Hepatocyte (in vitro differentiated cells): ENCODE data around the gene ACD. TPM values are rescaled to one million over a fixed set of nuclear protein-coding genes. Genes with fewer than 3 reads are reported as not detected.

Experiments
- DNase-seq: peaks from one replicate; pipeline ENCODE4 v3.0.0-alpha.2; 2016; ENCODE audit warnings: low spot score
- H2AFZ ChIP-seq: fragments of 200-600 bp; sonication (generic); 2 replicates; pipeline ENCODE4 v1.6.0; 2016; ENCODE audit warnings: antibody characterized with exemption, mild to moderate bottlenecking
- H3K27ac ChIP-seq: fragments of 200-600 bp; sonication (generic); 2 replicates; pipeline ENCODE4 v1.5.1; 2016; ENCODE audit warnings: mild to moderate bottlenecking
- H3K27me3 ChIP-seq: fragments of 200-600 bp; sonication (generic); 2 replicates; pipeline ENCODE4 v1.6.1; 2016
- H3K36me3 ChIP-seq: fragments of 200-600 bp; sonication (generic); replicated peaks from 2 replicates; pipeline ENCODE4 v1.5.1; 2016; ENCODE audit warnings: low read depth; ENCODE audit not compliant: insufficient read depth
- H3K4me1 ChIP-seq: fragments of 200-600 bp; sonication (generic); 2 replicates; pipeline ENCODE4 v1.5.1; 2016; ENCODE audit warnings: mild to moderate bottlenecking, moderate library complexity; ENCODE audit not compliant: insufficient read depth
- H3K4me2 ChIP-seq: fragments of 200-600 bp; sonication (generic); 2 replicates; pipeline ENCODE4 v1.6.0; 2016
- H3K4me3 ChIP-seq: fragments of 200-600 bp; sonication (generic); 2 replicates; pipeline ENCODE4 v1.5.1; 2016; ENCODE audit warnings: mild to moderate bottlenecking
- H3K79me2 ChIP-seq: fragments of 200-600 bp; sonication (generic); 2 replicates; pipeline ENCODE4 v1.6.0; 2017; ENCODE audit warnings: mild to moderate bottlenecking
- H3K9me2 ChIP-seq: fragments of 200-600 bp; sonication (generic); replicated peaks from 2 replicates; pipeline ENCODE4 v1.6.0; 2017; ENCODE audit warnings: mild to moderate bottlenecking; ENCODE audit not compliant: insufficient read depth
- H3K9me3 ChIP-seq: fragments of 200-600 bp; sonication (generic); 2 replicates; pipeline ENCODE4 v1.5.1; 2016; ENCODE audit warnings: low read depth, mild to moderate bottlenecking
- H4K20me1 ChIP-seq: fragments of 200-600 bp; sonication (generic); 2 replicates; pipeline ENCODE4 v1.6.0; 2016; ENCODE audit warnings: mild to moderate bottlenecking; ENCODE audit not compliant: insufficient read depth, poor library complexity, severe bottlenecking
- CTCF ChIP-seq: fragments of 200-600 bp; sonication (generic); IDR thresholded peaks from 2 replicates; pipeline ENCODE4 v1.5.1; 2016; ENCODE audit warnings: antibody characterized with exemption, mild to moderate bottlenecking; ENCODE audit not compliant: poor library complexity
- EZH2 ChIP-seq: fragments of 200-600 bp; sonication (generic); IDR thresholded peaks from 2 replicates; pipeline ENCODE4 v1.6.1; 2016; ENCODE audit warnings: antibody characterized with exemption, mild to moderate bottlenecking, borderline replicate concordance
- EZH2phosphoT487 ChIP-seq: fragments of 200-600 bp; sonication (generic); IDR thresholded peaks from one replicate; pipeline ENCODE4 v1.6.1; 2018; ENCODE audit warnings: antibody characterized with exemption, mild to moderate bottlenecking, low read depth, moderate library complexity; ENCODE audit not compliant: unreplicated experiment, severe bottlenecking
- WGBS: methylation state at CpG from one replicate; pipeline ENCODE4 v1.1.6; 2016; ENCODE audit warnings: low lambda C conversion rate; ENCODE audit errors: missing lambda C conversion rate; 5-methylcytosine and 5-hydroxymethylcytosine counted together
- polyA plus RNA-seq: library from polyadenylated mRNA; unstranded; fragments of >200 nt; fragmentation: Nextera tagmentation; extraction: Ambion mirVana; gene quantifications from 2 replicates; pipeline ENCODE4 v1.2.1, GENCODE V29; 2016
- total RNA-seq: library from RNA; depleted of rRNA; stranded (reverse); fragments of >200 nt; gene quantifications from 2 replicates; pipeline ENCODE4 v1.2.3, GENCODE V29; 2014

ACD gene
- total and polyA plus RNA-seq, 2 experiments from 2014 or later: 18.5 to 26.3 TPM

GRCh38 chr16:67651847-67652246, 8.2 kb downstream of the ACD start:
- no peak overlapping the region for H3K4me2 ChIP-seq
- no peaks in the 10 kb centered on the region for H3K9me2 ChIP-seq
- H3K9me3 ChIP-seq: no peaks in the 10 kb centered on the region
- H3K79me2 ChIP-seq: no peaks in the 10 kb centered on the region
- no peak overlapping the region for H3K27ac ChIP-seq
- H2AFZ ChIP-seq: no peak overlapping the region
- H3K4me3 ChIP-seq: no peak overlapping the region
- peaks cover 7% of the 10 kb centered on the region for H3K4me1 ChIP-seq
- H3K36me3 ChIP-seq: no peaks in the 10 kb centered on the region
- TF ChIP-seq CTCF (no peak), EZH2 (no peak), EZH2phosphoT487 (no peak)
- DNase-seq: no peak
- peaks cover 47% of the 10 kb centered on the region for H3K27me3 ChIP-seq
- H4K20me1 ChIP-seq: no peaks in the 10 kb centered on the region
- WGBS: 92% methylated on average over 4 of the region's 4 CpGs

GRCh38 chr16:67651039-67651438, 9.0 kb downstream of the ACD start:
- 90% methylated on average over 7 of the region's 7 CpGs for WGBS

GRCh38 chr16:67650023-67650422, 10.0 kb downstream of the ACD start:
- no peak overlapping the region for H3K4me2 ChIP-seq
- DNase-seq: no peak
- no peaks in the 10 kb centered on the region for H4K20me1 ChIP-seq
- H3K79me2 ChIP-seq: no peaks in the 10 kb centered on the region
- peaks cover 53% of the 10 kb centered on the region for H3K27me3 ChIP-seq
- H3K27ac ChIP-seq: no peak overlapping the region
- peaks cover 7% of the 10 kb centered on the region for H3K4me1 ChIP-seq
- TF ChIP-seq EZH2: no peak
- no peak for TF ChIP-seq CTCF
- TF ChIP-seq EZH2phosphoT487: no peak
- WGBS: 87% methylated on average over 8 of the region's 8 CpGs
- H3K9me3 ChIP-seq: no peaks in the 10 kb centered on the region
- H3K9me2 ChIP-seq: no peaks in the 10 kb centered on the region
- no peaks in the 10 kb centered on the region for H3K36me3 ChIP-seq
- H2AFZ ChIP-seq: no peak overlapping the region
- H3K4me3 ChIP-seq: no peak overlapping the region

More at GRCh38 chr16:67651039-67651438, 9.0 kb downstream of the ACD start:
- Histone ChIP-seq H3K27me3 (peaks cover 47% of the 10 kb centered on the region), H3K4me3 (no peak overlapping the region), H3K4me1 (peaks cover 7% of the 10 kb centered on the region), H3K36me3 (no peaks in the 10 kb centered on the region), H3K9me3 (no peaks in the 10 kb centered on the region), H3K9me2 (no peaks in the 10 kb centered on the region), H3K79me2 (no peaks in the 10 kb centered on the region), H2AFZ (no peak overlapping the region), H3K27ac (no peak overlapping the region), H3K4me2 (no peak overlapping the region), H4K20me1 (no peaks in the 10 kb centered on the region)
- DNase-seq: no peak
- no peak for TF ChIP-seq EZH2phosphoT487

GRCh38 chr16:67649494-67649931, 10.5 kb downstream of the ACD start:
- Histone ChIP-seq H3K27me3 (peaks cover 50% of the 10 kb centered on the region), H3K79me2 (no peaks in the 10 kb centered on the region), H3K4me2 (no peak overlapping the region), H2AFZ (no peak overlapping the region), H3K9me3 (no peaks in the 10 kb centered on the region), H3K4me1 (peaks cover 7% of the 10 kb centered on the region), H3K4me3 (no peak overlapping the region), H4K20me1 (no peaks in the 10 kb centered on the region), H3K27ac (no peak overlapping the region), H3K36me3 (no peaks in the 10 kb centered on the region), H3K9me2 (no peaks in the 10 kb centered on the region)
- TF ChIP-seq EZH2phosphoT487: no peak
- TF ChIP-seq EZH2: no peak
- no peak for TF ChIP-seq CTCF
- 60% methylated on average over 17 of the region's 34 CpGs for whole genome bisulfite sequencing
- no peak for DNase-seq
